Psoas muscle (tissue), 8 donors: ENCODE results near the gene CASKIN1. TPM values are rescaled to one million over a fixed set of nuclear protein-coding genes. Genes with fewer than 3 reads are reported as not detected.
"Not testable (repeated sequence)": the region's sequence is repeated elsewhere in the genome, so short reads cannot be mapped to it uniquely, and the experiment has no call there.

Experiments
- ATAC-seq, 4 donors: fragments of 200-7000 bp; cut with Tn5 transposase; one replicate each; pipeline ENCODE4 v1.9.1; 2020; ENCODE audit warnings: moderate library complexity in 3 of 4, mild to moderate bottlenecking in 2 of 4
- DNase-seq, 2 donors: peaks; one replicate each; pipeline ENCODE4 v3.0.0-alpha.2; 2020
- H3K27ac ChIP-seq: fragments of 200-600 bp; one replicate; pipeline ENCODE4 v1.8.0; 2022
- H3K27me3 ChIP-seq, 3 donors: fragments of 200-600 bp in 1 of 3; one replicate each; pipeline versions ENCODE4 v1.6.1 to v1.8.0; 2013 to 2022; ENCODE audit warnings: low read length in 2 of 3, mild to moderate bottlenecking in 2 of 3, moderate library complexity in 1 of 3; ENCODE audit not compliant: insufficient read depth in 3 of 3
- H3K36me3 ChIP-seq, 2 donors: fragments of 200-600 bp in 1 of 2; one replicate each; pipeline versions ENCODE4 v1.6.1 to v1.8.0; 2013 to 2022; ENCODE audit warnings: low read depth in 1 of 2, mild to moderate bottlenecking in 1 of 2, moderate library complexity in 1 of 2; ENCODE audit not compliant: insufficient read depth in 1 of 2
- H3K4me1 ChIP-seq: fragments of 200-600 bp; one replicate; pipeline ENCODE4 v1.8.0; 2022
- H3K4me3 ChIP-seq: fragments of 200-600 bp; one replicate; pipeline ENCODE4 v1.8.0; 2022; ENCODE audit warnings: mild to moderate bottlenecking
- H3K9me3 ChIP-seq: fragments of 200-600 bp; one replicate; pipeline ENCODE4 v1.8.0; 2022
- CTCF ChIP-seq: fragments of 200-600 bp; IDR thresholded peaks from one replicate; pipeline ENCODE4 v1.8.0; 2022; ENCODE audit warnings: antibody characterized with exemption
- WGBS, 3 donors: extraction: QIAGEN DNeasy Blood & Tissue Kit; methylation state at CpG; one replicate each; pipeline versions ENCODE4 v1.1.6 to v1.1.7; 2013; 5-methylcytosine and 5-hydroxymethylcytosine counted together
- intact Hi-C, 2 donors: fragments of 100-400 bp; cut with DNase I; formaldehyde crosslinking; loops; one replicate each; pipeline versions ENCODE4 v1.11.0 to v1.14.2; 2022
- polyA plus RNA-seq, 3 donors: library from polyadenylated mRNA; stranded (reverse); fragments of 200-250 nt; gene quantifications; one replicate each; pipeline ENCODE4 v1.2.3, GENCODE V29; 2013
- total RNA-seq, 4 donors: library from RNA; stranded (reverse); fragmentation: NEBNext Ultra II Directional in 2 of 4; extraction: Animal tissue kit (Norgen Biotek cat#: 25700) in 2 of 4; gene quantifications; one replicate each; pipeline versions ENCODE4 v1.2.1 to v1.2.4, GENCODE V29; 2021 to 2023
- donor health status: healthy with polysubstance abuse.
- donor health status: DM: no; HTN: no; CAD: no; lungs with moderate emphysema.
- donor health status: Bipolar disorder and iron deficiency.
- donor health status: healthy.
- donor health status: DM: yes; HTN: yes; CAD: no.
- donor health status: DM: no; HTN: no; CAD: no.
- donor health status: DM: no; HTN: no; CAD: no.
- donor health status: DM: yes; HTN: yes; CAD: no.

The CASKIN1 gene
- total and polyA plus RNA-seq, 7 donors: 0.32 to 1.0 (median 0.63) TPM

- 92 to 95% (median 93%) methylated on average over 11 of the region's 11 CpGs for WGBS, 3 donors
- Histone ChIP-seq H3K27ac (no peak overlapping the region), H3K36me3 (peaks cover 15 to 83% of the 10 kb centered on the region in 2 donors), H3K4me1 (no peaks in the 10 kb centered on the region), H3K27me3 (no peaks in the 10 kb centered on the region), H3K4me3 (no peak overlapping the region), H3K9me3 (no peaks in the 10 kb centered on the region)
- ATAC-seq (no peak), DNase-seq (no peak)
- no peak for TF ChIP-seq CTCF
- intact Hi-C loops: no loop called here
Observed at GRCh38 chr16:2243781-2244180, 47.4 kb upstream of the CASKIN1 start.

- no peaks in the 10 kb centered on the region for H3K27me3 ChIP-seq
- no peak overlapping the region for H3K27ac ChIP-seq
- H3K36me3 ChIP-seq: peaks cover 15 to 77% of the 10 kb centered on the region in 2 donors
- no peaks in the 10 kb centered on the region for H3K4me1 ChIP-seq
- ATAC-seq: no peak
- no peak for DNase-seq
- 94 to 99% (median 96%) methylated on average over 19 of the region's 19 CpGs for WGBS, 3 donors
- TF ChIP-seq CTCF: no peak
- intact Hi-C loops: no loop called here
- no peaks in the 10 kb centered on the region for H3K9me3 ChIP-seq
- no peak overlapping the region for H3K4me3 ChIP-seq
Observed at GRCh38 chr16:2243031-2243528, 46.7 kb upstream of the CASKIN1 start.

GRCh38 chr16:2242598-2242997 is 46.2 kb upstream of the CASKIN1 start:
- DNase-seq (peak in 1 of 2 donors; percentile 46), ATAC-seq (no peak)
- Histone ChIP-seq H3K9me3 (no peaks in the 10 kb centered on the region), H3K36me3 (peaks cover 15 to 77% of the 10 kb centered on the region in 2 donors), H3K4me1 (no peaks in the 10 kb centered on the region), H3K27me3 (no peaks in the 10 kb centered on the region), H3K27ac (no peak overlapping the region), H3K4me3 (no peak overlapping the region)
- 76 to 93% (median 77%) methylated on average over 10 to 11 of the region's 11 CpGs for WGBS, 3 donors
- no peak for TF ChIP-seq CTCF
- intact Hi-C loops: no loop called here

- H3K9me3 ChIP-seq, intact Hi-C loops, ATAC-seq, DNase-seq, H3K4me3 ChIP-seq, H3K4me1 ChIP-seq, H3K27ac ChIP-seq: not testable (repeated sequence)
- Histone ChIP-seq H3K27me3 (peaks cover 0 to 10% (median 4%) of the 10 kb centered on the region in 3 donors), H3K36me3 (peaks cover 9 to 66% of the 10 kb centered on the region in 2 donors)
- whole genome bisulfite sequencing, 3 donors: 51 to 67% (median 61%) methylated on average over 9 of the region's 9 CpGs
Observed at GRCh38 chr16:2240331-2240730, 43.9 kb upstream of the CASKIN1 start.

GRCh38 chr16:2238838-2239675 is 42.7 kb upstream of the CASKIN1 start:
- no peak overlapping the region for H3K4me3 ChIP-seq
- peaks cover 9 to 66% of the 10 kb centered on the region in 2 donors for H3K36me3 ChIP-seq
- intact Hi-C loops: no loop called here
- no peaks in the 10 kb centered on the region for H3K9me3 ChIP-seq
- peaks cover 9% of the 10 kb centered on the region for H3K4me1 ChIP-seq
- TF ChIP-seq CTCF: no peak
- H3K27me3 ChIP-seq: peaks cover 0 to 13% (median 4%) of the 10 kb centered on the region in 3 donors
- no peak overlapping the region for H3K27ac ChIP-seq
- DNase-seq (no peak), ATAC-seq (peak in 3 of 4 donors; percentile 3 to 25 (median 18))
- WGBS, 3 donors: 59 to 79% (median 64%) methylated on average over 15 of the region's 15 CpGs
